ENCODE measurements around the gene CYSRT1.
"Not testable (repeated sequence)": the region's sequence is repeated elsewhere in the genome, so short reads cannot be mapped to it uniquely, and the experiment has no call there.

Gene CYSRT1

DNA sequence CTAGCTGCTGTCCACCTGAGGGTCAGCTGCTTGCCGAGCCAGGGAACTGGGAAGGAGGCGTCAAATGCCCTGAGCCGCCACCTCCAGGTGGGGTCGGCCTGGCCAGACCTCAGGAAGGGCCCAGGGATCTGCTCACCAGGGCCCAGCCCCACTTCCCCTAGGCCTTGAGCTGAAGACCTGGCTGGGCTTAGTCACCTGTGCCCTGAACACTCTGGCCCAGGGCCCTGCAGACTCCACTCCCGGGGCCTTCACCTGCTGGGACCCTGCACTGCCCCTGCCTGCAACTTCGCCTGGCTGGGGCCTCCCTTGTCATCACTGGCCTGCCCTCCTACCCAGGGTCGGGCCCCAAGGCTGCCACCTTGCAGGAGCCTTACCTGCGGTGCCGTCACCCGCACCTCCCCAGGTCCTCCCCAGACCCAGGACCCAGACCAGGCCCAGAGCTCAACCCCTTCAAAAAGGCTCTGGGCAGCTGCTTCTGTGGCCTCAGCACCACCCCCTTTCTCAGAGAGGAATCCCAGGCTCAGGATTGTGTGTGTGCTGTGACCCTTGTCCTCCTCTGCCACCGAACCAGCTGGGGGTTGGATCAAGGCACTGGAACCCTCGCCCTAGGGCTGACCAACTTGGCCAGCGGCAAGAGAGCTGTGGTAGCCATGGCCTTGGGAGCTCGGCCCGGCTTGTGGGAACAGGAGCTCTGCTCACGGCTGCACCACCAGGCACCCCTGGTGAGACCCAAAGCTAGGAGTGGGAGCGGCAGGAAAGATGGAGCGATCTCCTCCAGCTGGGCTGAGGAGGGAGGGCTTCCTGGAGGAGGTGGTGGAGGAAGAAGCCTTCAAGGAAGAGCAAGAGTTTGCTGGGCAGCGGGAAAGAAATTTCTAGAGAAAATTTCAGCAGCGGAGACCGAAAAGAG, 29.0 kb downstream of the CYSRT1 start:
- no peak for DNase-seq

- peak; percentile 97 for DNase-seq
These were observed 29.9 kb downstream of the CYSRT1 start, which contains the start of gene NELFB for GRCh38 chr9:137254624-137255447. Gene NELFB, plus strand, starts transcription at chr9:137255327.

DNA sequence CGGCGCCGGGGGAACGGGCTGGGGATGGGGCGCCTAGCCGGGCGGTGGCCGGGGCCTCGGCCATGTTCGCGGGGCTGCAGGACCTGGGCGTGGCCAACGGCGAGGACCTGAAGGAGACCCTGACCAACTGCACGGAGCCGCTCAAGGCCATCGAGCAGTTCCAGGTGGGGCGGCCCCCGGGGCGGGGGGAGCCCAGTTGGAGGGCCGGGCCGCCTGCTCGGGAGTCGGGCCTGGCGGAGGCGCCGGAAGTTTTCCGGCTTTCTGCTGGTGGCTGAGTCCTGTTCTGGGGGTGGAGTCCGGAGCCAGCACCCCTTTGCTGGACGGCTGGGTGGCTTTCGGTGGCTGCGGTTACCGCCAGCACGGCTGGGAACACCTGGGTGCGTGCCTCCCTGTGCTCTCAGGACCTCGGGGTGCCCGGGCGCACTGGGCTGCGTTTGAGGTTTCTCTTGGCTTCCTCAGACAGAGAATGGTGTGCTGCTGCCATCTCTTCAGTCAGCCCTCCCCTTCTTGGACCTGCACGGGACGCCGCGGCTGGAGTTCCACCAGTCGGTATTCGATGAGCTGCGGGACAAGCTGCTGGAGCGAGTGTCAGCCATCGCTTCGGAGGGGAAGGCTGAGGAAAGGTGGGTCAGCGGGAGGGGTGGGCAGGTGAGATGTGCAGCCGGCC, 30.6 kb downstream of the CYSRT1 start:
- DNase-seq = peak; percentile 49

DNA sequence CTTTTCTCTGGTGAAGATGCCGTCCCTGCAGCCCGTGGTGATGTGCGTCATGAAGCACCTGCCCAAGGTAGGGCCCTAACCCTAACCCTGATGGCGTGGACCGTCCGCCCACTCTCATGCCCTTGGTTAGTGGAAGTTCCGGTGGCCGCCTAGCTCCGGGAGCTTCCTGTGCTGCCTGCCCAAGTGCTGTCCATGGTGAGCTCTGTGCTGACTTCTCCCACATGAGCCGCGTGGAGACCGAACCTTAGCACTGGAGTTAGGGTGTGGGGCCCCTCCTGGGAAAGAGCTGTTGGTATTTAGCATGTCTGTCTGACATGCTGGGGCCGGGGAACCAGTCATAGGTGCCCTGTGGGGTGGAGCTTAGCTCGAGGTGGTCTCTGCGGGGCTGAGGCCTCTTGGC, 31.4 kb downstream of the CYSRT1 start:
- DNase-seq = no peak

DNA sequence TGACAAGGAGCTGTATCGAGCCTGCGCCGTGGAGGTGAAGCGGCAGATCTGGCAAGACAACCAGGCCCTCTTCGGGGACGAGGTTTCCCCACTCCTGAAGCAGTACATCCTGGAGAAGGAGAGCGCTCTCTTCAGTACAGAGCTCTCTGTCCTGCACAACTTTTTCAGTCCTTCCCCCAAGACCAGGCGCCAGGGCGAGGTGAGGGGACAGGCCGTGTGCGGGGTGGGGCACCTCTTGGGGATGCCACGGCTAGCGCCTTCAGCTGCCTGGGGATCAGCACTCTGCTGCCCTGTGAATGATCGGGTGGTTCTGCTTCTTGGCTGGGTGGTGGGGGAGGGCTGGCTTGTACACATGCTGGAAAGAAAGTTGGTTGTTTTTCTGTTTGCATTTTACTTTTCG, 31.9 kb downstream of the CYSRT1 start:
- DNase-seq = no peak

DNA sequence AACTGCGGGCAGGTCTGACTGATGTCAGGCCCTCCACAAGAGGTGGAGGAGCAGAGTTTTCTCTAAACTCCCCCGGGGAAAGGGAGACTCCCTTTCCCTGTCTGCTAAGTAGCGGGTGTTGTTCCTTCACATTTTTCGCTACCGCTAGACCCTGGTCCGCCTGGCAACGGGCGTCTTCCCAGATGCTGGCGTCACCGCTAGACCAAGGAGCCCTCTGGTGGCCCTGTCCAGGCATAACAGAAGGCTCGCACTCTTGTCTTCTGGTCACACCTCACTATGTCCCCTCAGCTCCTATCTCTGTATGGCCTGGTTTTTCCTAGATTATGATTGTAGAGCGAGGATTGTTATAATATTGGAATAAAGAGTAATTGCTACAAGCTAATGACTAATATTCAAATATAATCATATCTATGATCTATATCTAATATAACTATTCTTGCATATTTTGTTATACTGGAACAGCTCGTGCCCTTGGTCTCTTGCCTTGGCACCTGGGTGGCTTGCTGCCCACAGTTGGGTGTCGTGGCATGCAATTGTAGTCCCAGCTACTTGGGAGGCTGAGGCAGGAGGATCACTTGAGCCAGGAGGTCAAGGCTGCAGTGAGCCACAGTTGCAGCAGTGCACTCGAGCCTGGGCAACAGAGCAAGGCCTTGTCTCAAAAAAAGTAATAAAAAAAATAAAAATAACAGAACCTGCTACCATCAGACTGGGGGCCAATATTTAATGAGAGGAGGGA, 37.4 kb downstream of the CYSRT1 start:
- not testable (repeated sequence) for DNase-seq

GRCh38 chr9:137262909-137263285, 37.9 kb downstream of the CYSRT1 start:
- no peak for DNase-seq

DNA sequence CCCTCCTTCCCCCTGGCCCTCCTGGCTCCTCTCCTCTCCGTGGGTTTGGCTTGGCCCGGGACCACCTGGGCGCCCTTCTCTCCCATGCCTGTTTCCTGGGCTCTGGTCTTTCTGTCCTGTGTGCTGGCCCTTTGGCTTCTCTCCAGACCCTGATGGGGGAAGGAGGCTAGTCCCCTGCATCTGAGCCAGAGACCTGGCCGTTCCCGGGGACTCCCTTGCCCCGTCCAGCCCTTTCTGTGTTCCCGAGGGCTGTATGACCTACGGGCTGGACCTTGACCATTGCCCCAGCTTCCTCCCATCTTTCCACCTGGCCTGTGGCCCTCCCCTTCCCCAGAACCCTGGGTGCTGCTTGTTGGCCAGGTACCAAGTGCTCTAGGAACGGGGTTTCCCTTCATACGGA, 38.5 kb downstream of the CYSRT1 start:
- no peak for DNase-seq

DNA sequence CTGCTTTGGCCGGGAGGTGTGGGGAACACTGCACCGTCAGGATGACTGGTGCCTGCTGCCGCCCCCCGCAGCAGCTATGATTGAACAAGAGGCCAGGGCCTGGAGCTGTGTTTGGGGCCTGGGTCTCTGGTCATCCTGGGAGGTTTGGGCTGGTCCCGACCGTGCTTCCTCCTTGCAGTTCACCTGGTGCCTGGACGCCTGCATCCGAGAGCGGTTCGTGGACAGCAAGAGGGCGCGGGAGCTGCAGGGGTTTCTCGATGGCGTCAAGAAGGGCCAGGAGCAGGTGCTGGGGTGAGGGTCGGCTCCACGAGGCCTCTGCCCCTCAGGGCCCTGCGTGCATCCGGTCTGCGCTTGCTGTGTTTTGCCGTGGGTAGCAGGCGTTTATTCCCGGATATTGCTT, 39.1 kb downstream of the CYSRT1 start:
- no peak for DNase-seq

- no peak for DNase-seq
These were observed 40.7 kb downstream of the CYSRT1 start for GRCh38 chr9:137265496-137266161.

DNA sequence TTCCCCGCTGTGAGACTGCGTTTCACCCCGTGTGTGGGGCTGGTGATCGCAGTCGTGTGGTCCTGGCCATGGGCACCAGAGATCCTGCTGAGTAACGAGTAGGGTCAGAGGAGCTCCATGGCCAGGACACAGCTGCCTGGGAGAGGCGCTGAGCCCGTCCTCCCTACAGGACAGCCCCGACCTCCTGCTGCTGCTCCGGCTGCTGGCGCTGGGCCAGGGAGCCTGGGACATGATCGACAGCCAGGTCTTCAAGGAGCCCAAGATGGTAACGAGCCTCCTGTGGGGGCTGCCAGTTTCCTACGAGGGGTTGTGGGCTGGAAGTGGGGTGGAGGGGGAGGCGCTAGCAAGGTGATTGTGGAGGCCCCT, 41.2 kb downstream of the CYSRT1 start:
- DNase-seq = no peak

- no peak for DNase-seq
These were observed 41.8 kb downstream of the CYSRT1 start for GRCh38 chr9:137266585-137267453.

- DNase-seq = no peak
These were observed 43.0 kb downstream of the CYSRT1 start for GRCh38 chr9:137267933-137268355.

- no peak for DNase-seq
These were observed 43.7 kb downstream of the CYSRT1 start for GRCh38 chr9:137268538-137269201.

DNA sequence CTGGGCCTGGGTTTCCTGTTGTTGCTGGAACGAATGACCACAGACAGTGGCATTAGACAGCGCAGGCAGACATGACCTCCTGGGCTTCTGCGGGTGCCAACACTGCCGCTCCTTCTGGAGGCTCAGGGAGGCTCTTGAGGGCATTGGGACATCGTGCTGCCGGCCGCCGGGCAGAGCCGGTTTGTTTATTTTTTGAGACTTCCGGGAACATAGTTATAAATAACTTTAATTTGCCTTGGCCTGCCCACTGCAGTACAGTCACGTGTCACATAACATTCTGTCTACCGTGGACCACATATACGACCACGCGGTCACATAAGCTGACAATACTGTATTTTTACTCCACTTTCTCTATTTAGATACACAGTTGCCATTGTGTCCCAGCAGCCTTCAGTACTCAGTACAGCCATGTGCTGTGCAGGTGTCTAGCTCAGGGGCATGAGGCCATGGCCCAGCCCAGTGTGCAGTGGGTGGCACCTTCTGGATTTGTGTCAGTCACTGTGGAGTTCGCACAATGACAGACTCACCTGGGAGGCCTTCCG, 44.3 kb downstream of the CYSRT1 start:
- DNase-seq = no peak

DNA sequence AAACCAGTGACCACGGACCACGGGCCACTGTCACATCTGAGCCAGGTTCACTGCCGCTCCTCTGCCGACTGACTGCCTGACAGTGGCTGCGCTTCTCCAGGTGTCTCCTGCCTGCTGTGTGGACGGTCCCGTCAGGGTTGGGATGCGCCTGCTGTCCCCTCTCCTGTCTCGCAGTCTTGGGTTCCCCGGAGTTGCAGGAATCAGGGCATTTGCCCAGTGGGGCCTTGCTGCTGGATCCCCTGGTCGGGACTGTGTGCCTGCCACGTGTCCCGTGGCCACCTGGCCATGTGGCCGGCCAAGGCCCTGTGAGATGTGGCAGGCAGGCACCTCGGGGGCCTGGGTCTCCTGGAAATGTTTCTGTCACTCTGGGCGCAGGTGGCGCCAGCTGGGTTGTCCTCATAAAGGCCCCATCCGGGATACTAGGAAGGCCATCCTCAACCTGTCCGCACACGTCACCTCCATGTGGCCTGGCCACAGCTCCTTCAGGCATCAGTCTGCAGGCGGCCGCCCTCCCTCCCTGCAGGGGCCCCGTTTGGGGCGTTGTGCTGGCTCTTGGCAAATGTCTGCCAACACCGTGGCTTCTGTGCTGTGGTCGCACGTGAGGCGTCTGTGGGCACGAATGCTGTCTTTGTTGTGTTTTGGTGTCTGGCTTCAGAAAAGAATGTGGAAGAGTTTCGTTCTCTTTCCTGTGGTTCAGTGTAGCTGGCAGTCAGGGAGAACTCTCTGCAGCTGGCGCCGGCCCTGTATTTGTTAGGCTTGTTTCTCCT, 46.1 kb downstream of the CYSRT1 start:
- peak; percentile 32 for DNase-seq

DNA sequence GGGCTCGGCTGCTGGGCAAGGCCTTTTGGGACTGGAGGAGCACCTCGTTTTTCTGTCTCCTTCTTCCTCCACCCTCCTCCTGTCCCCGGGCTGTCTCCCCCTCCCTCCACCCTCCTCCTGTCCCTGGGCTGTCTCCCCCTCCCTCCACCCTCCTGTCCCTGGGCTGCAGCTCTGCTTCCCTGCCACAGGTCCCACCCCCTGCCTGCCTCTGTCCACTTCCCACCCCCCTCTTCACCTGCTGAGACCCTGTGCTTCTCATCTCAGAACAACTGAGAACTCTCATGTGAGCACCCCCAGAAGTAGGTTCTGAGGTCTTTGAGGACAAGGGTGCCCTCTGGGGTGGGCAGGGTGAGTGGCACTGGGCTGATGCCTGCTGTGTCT, 46.7 kb downstream of the CYSRT1 start:
- DNase-seq = no peak

- DNase-seq = no peak
These were observed 47.5 kb downstream of the CYSRT1 start for GRCh38 chr9:137272241-137273094.
